Inflammatory macrophage (primary cell): Measurements from ENCODE around the gene TSPAN18.

ENCODE experiments used
- DNase-seq, 2 donors: peaks; one replicate each; pipeline ENCODE4 v3.0.0-alpha.2; 2020 to 2022

The TSPAN18 gene

DNA sequence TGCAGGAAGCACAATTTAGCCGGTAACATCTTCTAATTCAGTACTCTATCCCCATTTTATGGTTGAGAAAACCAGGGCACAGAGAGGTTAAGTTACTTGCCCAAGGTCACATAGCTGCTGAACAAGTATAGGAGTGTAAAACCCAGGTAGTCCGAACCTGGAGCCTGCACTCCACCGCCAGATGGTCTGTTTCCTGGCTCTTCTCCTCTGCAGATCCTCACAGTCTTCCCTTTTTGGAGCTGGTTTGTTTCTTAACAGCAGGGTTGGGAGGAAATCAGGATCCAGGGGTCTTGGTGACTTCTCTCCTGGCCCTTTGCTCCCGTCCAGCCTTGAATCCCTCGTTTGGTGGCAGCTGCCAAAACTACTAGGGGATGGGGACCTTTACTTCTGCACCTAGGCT lies 12.0 kb downstream of the TSPAN18 start:
- DNase-seq, result no peak

DNA sequence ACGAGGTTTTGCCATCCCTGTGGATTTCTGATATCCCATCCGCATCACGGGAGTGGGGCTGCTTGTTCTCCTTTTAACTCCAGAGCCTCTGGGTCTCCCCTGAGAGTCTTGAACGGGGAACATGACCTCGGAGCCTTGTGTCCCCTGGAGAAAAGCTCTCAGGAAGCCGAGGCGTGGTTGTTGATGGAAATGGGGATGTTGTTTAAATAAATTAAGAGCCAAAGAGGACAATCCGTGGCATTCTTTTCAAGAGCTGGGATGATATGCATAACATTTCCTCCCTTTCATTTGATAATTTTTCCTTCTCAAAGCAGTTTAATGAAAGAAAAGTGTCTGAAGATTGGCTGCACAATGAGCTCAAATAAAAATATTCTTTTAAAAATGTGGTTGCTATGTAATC lies 14.2 kb downstream of the TSPAN18 start:
- DNase-seq, result no peak

DNA sequence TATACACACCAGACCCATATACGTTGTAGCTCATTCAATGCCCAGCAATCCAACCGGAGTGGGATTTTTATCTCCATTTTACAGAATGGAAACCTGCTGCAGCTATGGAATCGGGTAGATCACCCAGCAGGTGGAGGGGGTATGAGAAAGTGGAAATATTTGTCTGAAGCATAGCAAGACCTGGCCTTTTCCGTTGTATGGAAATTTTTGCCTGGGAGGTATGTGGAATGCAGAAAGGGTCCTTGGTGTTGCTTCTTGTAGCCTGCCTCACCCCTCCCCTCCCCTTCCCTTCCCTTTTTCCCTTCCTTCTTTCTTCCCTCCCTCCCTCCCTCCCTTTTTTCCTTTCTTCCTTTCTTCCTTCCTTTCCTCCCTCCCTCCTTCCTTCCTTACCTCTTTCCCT lies 15.2 kb downstream of the TSPAN18 start:
- DNase-seq, result no peak

DNA sequence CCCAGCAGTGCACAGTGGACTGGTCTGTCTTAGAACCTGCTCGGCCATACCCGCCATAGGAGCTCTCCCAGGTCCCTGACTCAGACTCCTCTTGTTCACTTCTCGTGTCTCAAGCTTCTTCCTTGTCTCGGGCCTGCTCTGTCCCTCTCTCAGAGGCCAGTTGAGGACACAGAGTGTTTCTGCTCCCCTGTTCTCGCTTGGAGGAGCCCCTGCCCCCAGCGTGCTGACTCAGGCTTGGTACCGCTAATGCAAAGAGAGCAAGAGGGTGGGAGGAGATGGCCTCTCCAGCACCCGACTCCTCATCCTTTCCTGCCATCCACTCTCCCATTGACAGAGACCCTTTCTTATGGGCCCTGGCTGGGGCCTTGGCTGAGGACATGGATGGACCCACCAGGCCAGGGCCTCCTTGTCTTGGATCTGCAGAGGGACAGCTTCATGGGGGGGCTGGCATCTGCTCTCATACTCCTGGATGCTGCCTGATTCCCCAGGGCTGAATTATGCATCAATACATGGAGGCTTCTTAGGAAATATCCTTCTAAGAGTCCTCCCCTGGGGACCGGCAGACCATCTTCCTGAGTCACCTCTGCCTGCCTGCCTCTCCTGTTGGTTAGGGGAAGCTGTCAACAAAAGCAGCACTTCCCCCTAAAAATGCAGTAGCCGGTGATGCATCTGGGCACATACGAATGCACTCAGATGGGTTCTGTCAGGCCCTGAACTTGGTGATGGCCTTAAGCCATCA lies 15.9 kb downstream of the TSPAN18 start:
- DNase-seq, result no peak

DNA sequence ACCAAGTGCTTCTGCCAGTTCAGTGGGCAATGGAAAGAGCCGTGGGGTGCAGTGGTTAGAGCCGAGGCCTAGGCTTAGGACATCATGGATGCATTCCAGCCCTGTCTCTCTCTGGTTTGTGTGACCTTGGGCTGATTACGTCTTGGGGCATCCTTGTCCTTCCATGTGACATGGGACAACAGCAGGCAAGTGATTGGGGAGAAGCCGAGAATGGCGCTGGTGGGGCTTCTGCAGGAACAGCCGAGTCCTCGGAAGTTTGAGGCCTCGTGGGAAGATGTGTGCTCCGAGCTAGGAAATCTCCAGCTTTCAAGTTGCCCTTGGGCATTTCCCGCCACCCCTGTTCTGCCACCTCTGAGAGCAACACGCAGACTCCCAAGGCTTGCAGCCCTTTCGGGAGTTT lies 16.6 kb downstream of the TSPAN18 start:
- no peak for DNase-seq

DNA sequence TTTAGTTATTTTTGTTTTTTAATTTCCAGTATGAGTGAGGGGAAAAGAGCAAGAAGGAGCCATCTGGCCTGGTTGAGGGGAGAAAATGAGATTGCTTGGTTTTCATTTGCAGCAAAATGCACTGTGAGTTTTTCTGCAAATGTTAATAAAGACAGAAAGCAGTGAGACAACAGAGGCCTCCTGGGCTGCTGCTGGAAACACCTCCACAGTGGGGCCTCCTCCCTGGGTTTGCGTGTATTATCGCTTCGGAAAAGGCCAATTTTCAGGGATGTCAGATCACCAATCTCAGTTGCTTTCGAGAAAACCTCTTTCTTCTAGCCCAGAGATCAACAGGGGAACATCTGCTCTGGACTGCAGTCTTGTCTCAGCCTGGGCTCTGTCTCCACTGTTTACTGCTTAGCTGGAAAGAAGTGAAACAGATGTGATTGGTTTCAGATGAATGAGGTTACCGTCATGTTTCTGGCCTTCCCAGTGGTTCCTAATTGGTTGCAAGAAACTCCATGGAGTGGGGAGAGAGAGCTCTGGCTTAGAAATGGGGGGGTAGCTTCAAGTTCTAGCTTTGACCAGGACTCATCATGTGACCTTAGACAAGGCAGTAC lies 17.3 kb downstream of the TSPAN18 start:
- no peak for DNase-seq

DNA sequence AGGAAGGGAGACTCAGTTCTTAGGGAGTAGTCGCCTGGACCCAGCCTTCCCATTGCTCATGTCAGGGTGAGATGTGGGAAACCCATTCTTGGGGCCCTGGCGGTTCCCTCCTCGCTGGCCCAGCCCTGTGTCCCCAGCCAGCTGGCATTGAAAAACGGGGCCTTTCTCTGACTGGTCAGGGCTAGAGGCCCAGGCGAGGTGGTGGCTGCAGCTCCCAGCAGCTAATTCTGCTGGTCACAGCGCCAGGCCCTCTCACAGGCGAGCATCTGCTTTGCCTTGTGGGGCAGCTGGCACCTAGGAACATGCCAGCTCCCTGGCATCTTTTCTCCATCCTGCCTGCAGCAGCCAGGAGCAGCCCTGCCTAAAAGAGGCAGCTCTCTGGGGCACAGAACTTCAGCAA lies 20.1 kb downstream of the TSPAN18 start:
- no peak for DNase-seq

DNA sequence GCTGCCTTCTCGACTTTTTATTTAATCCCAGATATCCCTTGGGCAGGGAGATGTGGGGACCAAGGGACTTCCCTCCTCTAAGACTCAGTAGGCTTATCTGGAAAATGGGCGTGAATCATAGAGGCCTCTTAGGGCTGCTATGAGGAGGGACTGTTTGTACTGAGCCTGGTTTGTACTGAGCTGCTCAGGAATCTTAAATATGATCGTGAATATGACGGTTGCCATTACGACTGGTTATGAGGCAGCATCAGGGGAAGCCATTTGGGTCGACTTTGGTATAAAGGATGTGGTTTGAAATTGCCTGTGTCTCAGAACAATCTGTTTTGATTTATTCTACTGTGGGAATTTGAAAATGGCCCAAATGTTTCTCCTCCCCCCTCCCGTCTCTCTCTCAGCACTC lies 20.6 kb downstream of the TSPAN18 start:
- no peak for DNase-seq

DNA sequence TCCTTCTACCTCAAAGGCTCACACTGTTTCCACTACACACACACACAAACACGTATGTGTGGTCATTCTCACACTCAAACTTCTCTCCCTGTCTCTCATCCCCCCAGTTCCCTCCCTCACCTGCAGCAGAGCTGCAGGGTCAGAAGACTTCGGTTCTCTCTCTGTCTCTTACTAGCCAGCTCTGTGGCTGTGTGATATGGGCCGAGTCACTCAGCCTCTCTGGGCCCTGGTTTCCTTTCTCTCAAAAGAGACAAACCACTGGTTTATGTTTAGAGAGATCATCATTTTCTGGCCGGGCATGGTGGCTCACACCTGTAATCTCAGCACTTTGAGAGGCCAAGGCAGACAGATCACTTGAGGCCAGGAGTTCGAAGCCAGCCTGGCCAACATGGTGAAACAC lies 21.1 kb downstream of the TSPAN18 start:
- DNase-seq, result no peak

DNA sequence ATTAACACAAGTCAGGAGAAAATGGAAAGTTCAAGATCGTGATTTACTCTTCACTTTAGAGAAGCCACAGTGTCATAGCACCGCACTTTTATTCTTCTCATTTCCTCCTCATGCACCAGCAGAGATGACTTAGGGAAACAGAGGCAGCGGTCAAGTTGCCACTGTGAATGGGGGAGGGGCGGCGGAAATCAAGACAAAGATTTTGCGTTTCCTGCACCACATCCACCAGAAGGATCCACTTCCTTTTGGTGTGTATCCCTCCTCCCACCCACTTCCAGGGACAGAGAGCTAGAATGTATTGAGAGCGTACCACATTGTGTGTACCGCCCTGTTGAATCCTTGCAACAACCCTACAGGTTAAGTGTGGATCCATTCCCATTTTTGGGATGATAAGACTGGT lies 21.8 kb downstream of the TSPAN18 start:
- no peak for DNase-seq

DNA sequence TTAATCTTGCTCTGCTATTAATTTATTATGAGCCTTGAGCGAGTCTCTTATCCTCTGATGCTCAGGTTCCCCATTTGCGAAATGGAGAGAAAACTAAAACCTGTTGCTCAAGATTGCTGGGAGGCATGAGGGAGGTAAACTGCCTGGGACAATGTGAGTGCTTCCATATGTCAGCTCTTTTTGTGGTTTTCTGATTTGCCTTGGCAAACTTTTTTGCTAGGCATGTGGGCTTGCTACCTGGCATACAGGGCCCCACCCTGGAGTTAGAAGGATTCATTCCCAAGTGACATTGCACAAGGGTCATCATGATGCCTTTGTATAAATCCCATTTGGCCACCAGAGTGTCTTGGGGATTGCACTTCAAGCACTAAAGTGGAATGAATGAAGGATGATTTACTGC lies 22.4 kb downstream of the TSPAN18 start:
- no peak for DNase-seq

DNA sequence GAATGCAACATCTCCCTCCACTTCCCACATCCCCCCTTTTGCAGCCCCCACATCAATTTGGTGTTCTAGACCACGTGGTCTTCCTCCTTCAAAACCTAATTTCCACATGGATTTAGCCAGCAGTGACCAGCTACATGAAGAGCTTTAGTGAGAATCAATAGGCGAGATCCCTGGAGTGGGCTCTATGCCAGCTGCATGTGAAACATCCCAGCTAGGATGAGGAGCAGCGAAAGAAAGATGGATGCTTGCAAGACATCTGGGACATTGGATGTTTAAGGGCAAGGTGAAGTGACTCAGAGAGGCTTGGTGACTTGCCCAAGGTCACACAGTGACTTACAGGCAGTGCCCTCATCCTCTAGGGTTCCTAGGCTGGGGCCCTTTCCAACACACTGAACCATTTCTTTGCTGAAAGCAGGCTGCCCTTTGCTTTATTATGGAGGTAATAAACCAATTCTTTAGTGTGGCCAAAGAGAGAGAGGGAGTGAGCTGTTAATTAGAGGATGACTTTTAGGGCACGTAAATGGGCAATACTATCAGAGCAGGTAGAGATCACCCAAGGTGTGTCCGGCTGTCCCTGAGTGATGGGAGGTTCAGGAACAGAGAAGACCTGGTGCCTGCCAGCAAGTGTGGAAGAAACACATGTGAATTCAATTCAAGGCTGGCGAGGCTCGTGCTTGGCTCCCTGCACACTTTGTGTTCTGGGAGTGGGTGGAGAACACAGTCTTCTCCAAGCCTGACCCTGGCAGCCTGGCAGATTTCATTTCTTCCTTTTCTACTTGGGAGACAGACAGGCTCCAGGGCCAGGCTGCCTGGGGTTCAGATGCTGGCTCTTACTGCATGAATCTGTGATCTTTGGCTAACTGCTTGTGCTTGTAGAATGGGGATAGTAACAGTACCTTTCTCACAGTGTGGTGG lies 24.0 kb downstream of the TSPAN18 start:
- DNase-seq, result no peak

DNA sequence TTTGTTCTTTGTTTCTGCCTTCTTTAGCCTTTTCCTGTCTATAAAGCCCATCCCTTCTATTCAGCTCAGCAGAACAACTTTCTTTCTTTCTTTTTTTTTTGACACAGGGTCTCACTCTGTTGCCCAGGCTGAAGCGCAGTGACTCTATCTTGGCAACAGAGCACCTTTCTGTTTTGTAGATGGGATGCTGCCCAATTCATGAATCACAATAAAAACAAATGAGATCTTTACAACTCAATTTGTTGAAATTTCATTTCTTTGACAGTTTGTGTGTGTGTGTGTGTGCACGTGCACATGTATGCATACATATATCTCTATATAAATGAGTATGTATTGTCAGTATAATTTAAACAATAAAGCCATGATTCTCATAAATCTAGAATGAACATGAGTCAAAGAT lies 25.5 kb downstream of the TSPAN18 start:
- no peak for DNase-seq

DNA sequence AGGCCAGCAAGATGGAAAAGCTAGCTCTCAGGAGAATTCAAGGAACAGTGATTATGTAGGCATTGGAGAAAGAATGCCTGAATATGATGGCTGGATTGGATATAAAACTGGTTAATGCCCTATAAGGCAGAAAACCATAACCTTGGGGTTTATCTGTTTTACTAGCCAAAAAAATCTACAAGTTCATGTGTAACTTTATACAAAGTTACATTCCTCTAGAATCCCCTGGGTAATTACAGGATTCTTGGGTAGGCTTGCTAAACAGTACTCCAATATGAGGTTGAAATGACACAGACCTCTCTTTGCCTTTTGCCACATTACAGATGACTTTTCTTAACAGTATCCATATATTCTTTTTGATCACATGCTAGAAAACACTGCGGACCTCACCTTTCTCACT lies 26.0 kb downstream of the TSPAN18 start:
- DNase-seq, result no peak

DNA sequence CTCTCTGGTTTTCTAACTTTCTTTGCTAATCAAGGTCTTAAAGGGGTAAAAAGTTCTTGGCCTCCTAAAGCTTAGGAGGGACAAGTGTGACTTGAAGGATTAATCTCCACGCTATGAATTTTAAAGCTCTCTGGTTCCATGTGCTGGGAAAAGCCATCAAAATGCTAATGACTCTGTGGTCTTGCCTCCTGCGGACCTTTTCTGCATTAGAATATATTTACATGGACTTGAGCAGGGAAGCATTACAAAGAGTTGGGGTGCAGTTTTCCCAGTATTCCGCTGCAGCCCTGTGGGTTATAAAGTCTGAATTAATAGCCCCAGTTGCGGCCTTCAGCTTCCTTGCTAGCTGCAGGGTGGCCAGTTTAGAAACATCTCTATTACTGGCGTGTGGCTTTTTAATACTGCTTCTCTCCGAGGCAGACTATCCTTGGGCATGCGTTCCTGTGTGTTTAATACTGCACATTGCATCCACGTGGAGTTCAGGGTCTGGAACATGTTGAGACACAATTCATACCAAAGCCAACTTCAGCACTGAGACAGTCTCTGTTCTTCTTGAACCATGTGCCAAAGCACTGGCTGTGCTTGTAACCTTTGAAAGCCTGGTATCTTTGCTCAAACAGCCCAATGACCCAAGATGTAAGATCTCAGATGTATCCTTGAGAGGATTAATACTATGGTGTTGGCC lies 27.3 kb downstream of the TSPAN18 start:
- DNase-seq, result no peak

DNA sequence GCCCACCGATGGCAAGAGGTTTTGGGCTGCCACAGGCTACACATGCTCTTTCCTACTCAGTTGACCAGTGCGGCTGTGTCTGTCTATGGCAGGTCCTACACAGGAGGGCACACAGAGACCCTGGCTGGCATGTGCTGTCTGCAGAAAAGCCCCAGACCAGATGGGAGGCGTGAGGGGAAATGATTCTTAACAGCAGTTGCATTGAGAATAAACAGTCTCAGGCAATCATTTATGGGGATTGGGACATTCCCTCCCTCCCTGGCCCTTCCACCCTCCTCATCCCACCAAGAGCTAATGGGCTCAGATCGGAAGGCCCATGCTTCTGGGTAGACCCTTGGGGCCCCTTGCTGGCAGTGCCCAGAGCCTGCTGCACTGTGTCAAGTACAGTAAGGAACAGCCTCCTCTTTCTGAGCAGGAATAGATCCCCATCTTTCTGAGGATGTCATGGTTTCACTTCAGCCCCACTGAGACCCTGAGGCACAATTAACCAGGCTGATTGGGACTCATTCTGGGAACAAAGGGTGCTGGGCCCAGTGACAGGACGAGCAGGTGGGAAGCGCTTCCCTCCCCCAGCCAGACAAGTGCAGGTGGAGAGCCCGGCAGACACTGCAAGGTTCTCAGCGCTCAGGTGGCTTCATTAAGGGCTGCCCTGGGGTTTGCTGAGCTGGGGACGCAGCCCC lies 28.3 kb downstream of the TSPAN18 start:
- no peak for DNase-seq

DNA sequence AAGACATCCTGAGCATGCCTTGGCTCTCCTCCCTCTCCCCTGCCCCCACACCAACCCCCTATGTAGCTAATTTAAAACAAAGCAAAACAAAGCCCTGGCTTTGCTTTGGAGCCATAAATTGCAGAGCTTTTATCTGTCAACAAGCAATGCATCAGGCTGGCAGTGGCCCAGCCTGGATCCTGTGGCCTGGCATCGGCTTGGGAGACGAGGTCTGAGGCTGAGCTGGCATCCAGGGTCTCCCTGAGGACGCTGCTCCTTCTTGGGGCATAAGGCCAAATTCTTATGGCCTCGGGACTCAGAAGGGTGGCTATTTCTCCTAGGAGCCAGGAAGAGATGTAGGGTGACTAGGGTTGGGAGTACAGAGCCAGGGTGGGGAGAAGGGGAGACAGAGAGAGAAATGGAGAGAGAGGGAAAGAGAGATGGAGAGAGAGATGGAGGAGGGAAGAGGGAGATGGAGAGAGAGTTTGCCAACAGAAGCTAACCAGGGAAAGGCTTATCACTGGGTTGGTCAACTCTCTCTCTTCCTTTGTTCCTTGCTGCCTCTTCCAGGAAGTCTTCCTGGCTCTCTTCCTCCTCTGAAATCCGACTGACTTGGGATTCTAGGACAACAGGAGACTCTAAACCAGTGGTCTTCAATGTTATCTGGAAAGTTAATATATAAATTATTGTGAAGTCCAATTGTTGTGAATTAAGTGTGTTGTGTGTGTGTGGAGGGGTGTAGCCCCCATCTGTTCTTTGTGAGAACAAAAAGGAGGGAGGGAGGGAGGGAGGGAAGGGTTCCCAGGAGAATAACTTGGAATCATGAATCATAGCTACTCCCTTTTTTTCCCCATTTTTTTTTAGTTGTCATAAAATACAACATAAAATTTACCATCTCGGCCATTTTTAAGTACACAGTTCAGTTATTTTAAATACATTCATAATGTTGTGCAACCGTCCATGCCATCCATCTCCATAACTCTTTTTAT lies 29.1 kb downstream of the TSPAN18 start:
- DNase-seq, result no peak

DNA sequence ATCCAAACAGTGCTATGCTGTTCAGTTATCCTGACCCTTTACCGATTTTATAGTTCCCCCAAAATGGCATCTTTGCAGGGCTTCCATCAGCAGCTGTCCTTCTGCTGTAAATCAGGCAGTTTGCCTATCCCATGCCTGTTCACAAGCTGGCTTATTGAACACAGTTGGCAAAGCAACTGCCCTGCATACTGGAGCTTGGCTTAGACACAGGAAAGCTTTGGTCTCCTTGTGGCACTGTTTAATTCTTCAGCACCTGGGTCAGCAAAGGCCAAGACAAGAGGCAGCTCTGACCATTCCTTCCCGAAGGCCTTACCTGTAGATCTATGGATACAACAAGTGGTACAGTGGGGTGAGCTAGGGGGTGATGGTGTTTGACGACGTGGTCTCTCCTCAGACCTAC lies 32.2 kb downstream of the TSPAN18 start:
- DNase-seq, result no peak

DNA sequence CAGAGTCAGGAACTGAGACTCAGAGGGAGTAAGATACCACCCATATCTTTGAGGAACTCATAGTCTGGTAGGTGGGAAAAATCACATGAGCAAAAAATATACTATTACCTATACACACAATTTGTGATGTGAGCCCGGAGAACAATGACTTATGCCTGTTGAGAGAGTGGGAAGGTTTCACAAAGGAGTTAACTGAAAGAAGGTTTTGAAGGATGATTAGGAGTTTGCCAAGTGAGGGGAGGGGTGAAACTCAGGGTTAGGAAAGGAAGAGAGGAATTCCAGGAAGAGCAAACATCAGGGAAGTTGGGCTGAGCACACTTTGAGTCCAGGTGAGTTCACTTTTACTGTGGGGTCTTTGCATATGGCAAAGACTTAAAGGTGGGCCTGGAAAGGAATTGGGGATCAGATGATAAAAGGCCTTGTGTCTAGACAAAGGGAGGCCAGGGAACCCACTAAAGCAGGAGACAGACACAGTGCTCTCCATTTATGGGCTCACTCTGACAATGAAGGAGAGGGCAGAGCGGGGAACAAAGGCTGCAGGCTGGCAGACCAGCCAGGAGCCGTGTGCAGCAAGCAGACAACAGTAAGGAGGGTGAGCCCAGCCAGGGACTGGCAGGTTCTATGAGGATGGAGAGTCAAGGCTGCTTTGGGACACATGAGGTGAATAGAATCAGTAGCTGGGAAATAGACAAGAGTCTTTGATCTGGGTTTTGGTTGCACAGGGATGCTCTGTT lies 33.1 kb downstream of the TSPAN18 start:
- DNase-seq, result no peak

DNA sequence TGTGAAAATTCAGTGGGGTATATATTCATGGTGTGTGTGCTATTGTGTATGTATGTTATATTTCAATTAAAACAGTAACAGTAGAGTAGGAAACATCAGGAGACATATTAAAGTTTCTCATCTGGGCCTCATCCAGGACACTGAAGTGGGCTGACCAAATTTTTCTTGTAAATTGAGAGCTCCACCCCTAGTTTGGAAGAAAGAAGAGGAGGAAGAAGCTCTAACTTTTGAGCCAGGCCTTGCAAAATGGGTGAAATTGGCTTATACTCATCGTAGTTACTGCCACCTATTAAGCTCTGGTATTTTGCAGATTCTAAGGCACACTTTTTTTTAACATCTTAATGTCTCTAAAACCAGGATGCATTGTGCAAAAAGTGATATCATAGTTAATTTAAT lies 33.7 kb downstream of the TSPAN18 start:
- no peak for DNase-seq
